A172 (cell line): ENCODE measurements around the gene BRI3. TPM values are rescaled to one million over a fixed set of nuclear protein-coding genes. Genes with fewer than 3 reads are reported as not detected.
A peak's percentile ranks its signal among the peaks of the same experiment; 100 is the strongest.

Experiments used
- DNase-seq: peaks from one replicate; pipeline ENCODE4 v3.0.0-alpha.2; 2015; ENCODE audit warnings: low spot score
- total RNA-seq: library from RNA; depleted of rRNA; stranded (reverse); fragments of >200 nt; shearing (Covaris generic); gene quantifications from 2 replicates; pipeline ENCODE4 v1.2.3, GENCODE V29; 2014; rRNA removed

Gene BRI3, protein sequence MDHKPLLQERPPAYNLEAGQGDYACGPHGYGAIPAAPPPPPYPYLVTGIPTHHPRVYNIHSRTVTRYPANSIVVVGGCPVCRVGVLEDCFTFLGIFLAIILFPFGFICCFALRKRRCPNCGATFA
- total RNA-seq, result 107 and 132 TPM in 2 replicates

DNA sequence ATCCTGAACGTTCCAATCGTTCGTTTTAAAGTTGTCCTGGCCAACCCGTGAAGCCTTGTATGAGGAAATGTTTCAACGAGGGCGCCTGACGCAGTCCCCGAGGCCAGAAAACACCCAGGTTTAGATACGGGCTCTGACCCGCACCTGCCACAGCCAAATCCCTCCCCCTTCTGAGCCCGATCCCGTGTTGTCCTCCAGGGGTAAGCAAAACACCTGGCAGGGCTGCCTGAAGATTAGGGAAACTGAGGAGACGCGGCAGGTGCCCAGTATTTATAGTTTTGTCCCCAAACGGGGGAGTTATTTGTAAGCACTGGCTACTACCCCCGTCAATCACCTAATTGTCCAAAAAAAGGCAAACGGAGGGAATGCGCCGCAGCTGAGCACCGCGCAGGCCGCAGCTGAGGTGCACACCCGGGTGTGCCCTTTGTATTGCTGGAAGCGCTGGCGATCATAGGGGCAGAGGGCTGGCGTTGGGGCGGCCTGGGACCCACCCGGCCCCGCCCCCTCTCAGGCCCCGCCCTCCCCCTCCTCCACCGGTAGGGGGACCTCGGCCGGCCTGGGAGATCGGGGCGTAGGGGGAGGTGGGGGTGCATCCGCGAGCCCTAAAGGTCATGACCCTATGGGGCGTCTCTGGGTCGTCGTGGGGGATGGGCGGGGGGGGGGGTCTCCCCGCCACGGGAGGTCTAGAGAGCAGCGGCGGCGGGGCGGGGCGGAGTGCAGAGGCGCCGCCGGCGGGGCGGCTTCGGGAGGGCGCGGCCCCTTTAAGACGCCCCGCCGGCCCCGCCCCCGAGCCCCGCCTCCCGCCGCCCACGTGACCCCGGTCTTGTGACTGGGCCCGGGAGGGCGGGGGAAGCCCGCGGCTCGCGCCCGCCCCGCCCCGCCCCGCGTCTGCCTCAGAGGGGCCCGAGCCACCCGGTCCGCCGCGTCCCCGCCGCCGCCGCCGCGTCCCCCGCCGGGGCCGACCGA lies at the start of gene BRI3:
BRI3 (plus strand) TSS at position 896 of the 966 bp plus-strand sequence. CDS start 110 bp downstream, outside the sequence.
- DNase-seq, result peak; percentile 79

DNA sequence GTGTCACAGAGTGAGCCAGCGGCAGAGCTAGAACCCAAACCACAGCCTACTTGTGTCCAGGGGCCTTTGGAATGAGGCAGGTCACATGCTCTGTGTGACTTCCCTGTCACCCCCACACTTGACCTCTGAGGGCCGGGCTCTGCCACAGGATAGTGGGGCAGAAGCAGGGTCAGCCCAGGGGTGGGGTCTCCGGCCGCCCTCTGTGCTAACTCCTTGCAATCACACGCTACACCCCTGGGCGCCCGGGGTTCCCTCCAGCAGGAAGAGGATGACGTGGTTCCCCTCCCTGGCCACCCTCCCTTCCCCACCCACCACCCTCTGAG lies 49.3 kb upstream of the BRI3 start:
- DNase-seq, result no peak

DNA sequence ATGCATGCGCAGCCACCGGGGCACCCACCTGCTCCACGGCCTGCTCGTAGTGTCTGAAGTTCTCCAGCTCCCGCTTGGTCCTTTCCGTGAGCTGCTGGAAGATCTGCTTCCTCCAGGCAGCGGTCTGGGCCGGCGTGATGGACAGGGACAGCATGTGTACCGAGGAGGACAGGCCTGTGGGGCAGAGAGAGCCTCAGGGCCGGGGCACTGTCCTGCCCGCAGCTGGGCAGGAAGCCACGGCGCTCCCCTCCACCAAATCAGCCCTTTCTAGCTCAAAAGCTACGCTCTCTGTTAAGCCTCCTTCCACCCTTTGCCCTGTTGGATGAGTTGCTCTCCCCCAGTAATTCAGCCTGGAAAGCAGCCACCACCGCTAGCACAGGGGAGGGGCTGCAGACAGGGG lies 48.7 kb upstream of the BRI3 start:
- no peak for DNase-seq

DNA sequence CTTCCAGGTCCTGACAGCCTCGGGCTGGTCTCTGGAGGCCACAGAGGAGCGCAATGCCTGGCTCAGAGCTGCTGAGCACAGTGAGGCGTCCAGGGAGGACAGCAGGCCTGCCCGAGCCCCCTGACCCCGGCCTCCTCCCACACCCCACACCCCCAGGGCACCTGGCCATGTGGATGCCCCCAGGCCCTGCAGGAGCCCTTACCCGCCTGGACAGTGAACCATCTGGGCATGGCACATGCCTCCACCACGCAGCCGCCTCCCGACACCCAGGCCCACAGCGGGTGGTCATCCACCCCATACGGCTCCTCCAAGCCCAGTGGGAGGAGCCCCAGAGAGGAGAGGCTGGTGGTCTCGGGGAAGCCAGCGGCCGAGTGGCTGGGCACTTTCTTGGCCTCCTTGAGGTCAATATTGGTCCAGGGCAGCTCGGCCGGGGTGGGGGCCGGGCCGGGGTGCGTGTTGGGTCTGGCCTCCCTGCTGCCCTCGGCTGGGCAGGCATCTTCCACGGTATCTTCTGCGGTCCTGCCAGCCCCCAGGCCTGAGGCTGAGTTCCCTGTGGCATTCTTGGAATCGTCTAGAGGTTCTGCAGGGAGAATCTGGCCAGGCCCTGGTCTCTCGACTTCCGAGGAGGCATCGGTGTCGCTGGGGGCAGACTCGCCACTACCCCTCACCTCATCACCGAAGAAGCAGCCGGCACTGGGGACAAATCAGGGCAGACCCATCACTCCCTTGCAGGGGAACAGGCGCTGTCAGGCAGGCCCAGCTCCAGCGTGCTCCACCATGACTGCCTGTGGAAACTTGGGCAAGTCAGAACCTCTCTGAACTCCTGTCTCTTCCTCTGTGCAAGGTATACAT lies 48.0 kb upstream of the BRI3 start:
- no peak for DNase-seq

DNA sequence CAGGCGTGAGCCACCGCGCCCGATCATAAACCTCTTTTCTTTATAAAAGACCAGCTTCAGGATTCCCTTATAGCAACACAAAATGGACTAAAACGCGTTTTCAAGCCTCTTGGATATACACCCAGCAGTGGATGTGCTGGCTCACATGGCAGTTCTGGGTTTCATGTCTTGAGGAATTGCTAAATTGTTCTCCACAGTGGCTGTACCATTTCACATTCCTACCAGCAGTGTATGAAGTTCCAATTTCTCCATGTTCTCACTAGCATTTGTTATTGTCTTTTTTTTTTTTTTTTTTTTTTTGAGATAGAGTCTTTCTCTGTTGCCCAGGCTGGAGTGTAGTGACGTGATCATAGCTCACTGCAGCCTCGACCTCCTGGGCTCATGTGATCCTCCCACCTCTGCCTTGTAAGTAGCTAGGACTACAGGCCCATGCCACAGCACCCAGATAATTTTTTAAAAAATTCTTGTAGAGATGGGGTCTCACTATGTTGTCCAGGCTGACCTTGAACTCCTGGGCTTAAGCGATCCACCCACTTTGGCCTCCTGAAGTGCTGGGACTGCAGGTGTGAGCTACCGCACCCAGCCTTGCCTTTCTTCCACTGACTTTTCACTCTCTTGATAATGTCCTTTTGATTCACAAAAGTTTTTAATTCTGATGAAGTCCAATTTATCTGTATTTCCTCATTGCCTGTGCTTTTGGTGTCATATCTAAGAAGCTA lies 46.9 kb upstream of the BRI3 start:
- no peak for DNase-seq

DNA sequence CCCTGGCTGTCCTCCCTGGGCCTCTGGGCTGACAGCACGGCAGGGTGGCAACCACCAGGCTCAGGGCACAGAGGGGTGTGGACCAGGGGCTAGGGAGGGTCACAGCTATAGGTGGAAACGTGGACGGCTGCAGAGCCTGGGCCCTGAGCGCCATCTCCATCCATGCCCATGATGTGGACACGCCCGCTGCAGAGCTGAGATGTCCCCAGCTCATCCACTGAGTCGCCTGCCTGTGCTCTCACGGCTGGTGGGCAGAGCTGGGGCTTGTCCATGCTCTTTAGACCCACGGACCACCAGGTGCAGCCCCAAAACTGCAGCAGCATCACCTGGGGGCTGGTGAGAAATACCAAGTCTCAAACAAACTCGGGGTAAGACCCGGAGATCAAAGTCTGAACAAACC lies 45.6 kb upstream of the BRI3 start:
- DNase-seq, result no peak

DNA sequence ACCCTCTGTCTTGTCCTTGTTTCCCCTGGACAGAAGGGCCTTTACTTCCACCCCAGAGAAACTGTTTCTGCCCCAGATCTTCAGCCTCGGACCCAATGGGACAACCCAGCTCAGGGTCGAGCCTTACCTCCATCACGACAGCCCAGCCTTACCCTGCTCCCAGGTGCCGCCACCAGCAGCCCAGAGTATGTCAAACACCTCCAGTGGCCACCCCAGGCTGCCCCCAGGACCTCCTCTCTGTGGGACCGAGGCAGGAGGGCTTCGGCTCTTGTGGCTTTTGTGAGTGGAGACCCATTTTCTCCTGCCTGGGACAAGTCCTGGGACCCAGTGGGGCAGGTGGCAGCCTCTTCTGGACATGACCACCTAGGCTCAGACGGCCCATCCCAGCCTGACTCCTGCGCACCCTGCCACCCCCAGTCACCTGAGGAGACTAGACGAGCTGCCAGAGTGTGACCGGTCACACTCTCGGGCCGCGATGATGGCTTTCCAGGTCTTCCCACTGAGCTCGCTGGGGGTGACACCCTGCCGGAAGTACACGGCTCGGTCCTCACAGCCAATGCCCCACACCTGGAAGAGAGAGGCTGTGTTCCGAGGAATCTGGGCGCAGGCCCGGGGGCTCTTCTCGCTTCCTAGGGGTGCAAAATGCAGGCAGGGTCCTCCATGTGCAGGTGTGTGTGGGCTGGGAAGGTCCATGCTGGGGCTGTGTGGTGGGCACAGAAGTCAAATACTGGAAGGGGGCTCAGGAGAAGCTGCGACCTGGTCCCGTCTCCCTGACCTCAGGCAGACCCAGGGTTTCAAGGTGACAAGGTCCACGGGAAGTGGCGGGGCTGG lies 44.9 kb upstream of the BRI3 start:
- DNase-seq, result no peak

DNA sequence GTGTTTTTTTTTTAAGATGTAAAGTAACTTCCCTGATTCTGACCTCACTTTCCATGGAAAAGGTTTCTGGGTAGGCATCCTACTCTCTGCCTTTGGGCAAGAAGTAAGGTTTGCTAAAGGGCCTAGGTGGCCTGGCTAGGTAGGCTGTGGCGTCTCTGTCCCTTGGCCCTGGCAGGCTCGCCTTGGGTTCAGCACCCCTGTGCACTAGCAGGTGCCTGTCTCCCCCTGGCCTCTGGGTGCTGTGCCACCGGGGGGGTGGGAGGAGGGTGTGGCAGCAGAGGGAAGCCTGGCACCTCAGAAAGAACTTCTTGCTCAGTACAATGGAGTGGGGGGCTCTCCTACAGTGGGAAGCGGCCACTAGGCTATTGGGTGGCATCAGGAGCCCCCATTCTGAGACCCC lies 43.4 kb upstream of the BRI3 start:
- no peak for DNase-seq

DNA sequence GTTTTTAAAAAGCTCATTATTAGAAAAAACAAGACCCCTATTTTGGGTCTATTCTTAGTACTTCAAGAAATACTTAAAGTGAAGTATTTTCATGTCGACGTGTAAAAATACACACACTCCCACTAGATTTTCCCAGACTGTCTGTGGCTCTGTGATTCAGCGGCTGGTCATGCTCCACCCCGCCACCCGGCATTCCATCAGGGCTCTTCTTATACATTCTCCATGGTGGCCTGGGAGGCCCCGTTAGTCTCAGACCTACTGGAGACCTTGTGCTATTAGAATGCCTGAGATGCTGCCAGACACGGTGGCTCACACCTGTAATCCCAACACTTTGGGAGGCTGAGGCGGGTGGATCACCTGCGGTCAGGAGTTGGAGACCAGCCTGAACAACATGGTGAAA lies 42.5 kb upstream of the BRI3 start:
- DNase-seq, result peak; percentile 70

DNA sequence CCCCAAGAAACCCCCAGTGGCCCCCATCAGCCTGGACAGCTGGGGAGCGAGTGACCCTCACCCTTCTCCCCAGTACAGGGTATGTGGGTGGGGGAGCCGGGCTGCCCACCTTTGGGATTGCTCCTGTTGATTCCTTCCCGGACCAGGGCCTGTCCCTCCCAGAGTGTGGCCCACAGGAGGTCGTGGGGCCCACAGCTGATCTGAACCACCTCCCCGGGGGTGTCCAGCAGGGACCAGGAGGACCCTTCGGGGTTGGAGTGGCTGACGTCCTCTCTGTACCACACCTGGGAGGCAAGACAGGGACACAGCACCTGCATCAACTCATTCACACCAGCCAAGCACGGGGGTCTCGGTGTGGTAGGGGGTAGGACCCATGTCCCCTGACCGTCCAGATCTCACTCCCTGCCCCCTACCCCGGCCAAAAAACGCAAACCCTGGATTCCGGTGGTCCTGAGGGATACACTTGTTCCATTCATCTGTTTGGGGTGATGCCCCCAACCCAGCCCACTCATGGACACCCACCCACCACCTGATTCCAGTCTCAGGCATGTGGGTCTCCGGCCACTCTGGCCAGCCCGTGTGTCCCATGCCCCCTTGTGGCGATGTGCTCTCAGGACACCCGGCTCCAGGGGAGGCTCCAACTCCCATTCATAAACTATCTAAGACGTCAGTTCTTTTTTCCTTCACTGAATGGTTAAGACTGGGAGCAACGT lies 40.4 kb upstream of the BRI3 start:
- peak; percentile 25 for DNase-seq

DNA sequence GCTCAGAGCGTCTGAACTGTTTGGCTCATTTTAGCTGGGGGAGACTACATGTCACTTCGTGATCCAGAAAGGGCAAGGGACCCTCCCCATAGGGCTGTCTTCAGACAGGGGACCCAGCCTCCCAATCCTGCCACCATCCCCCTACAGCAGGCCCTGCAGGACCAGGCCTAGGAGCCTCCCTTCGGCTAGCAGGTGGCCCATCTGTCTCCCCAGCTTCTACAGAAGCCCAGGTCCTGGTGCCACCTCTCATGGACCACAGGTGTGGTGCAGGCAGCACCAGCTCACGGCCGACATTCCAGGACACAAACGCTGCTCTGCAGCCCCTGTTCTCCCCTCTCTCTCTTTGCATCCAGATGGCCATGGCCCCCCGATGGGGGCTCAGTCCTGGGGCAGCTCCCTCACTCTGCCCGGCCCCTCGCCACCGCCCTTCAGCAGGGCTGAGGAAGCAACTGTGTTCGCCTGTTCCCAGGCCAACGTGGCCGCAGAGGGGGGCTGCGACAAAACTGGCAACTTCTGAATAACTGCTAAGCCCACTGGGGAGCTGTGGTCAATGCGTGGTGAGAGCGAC lies 39.7 kb upstream of the BRI3 start:
- no peak for DNase-seq

DNA sequence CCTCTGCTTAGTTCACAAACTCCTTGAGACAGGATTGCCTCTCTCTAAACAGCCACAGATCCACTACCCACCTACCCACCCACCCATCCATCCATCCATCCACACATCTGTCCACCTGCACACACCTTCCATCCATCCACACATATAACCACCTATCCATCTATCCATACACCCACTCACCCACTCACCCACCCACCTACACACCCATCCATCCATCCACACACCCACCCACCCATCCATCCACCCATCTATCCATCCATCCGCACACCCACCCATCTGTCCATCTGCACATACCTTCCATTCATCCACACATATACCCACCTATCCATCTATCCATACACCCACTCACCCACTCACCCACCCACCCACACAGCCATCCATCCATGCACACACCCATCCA lies 39.1 kb upstream of the BRI3 start:
- no peak for DNase-seq

DNA sequence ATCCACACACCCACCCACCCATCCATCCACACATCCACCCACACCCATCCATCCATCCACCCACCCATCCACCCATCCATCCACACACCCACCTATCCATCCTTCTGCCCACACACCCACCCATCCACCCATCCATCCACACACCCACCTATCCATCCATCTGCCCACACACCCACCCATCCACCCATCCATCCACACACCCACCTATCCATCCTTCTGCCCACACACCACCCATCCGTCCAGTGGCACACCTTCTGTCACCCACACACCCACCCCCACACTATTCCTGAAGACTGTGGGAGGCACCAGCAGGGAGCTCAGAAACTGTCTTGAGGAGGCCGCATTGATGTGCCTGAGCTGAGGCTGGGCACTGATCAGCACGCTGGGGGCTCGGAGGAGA lies 38.6 kb upstream of the BRI3 start:
- DNase-seq, result no peak

DNA sequence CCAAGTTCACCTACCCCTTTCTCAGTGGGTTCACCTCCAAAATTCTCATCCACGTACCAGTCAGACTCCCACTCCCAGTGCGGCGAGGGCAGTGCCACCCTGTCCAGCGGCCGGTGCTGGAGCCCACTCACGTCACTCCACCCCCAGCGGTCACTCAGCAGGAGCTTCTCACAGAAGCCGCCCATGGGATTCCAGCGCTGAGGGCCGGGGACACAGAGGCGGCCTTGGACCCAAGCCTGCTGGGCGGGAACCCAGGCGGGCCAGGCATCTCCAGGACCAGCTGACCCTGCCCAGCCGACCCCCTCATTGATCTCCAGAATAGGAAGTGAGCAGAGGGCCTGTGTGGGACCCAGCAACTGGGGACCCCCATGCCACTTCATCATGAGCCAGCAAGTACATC lies 36.6 kb upstream of the BRI3 start:
- DNase-seq, result no peak

DNA sequence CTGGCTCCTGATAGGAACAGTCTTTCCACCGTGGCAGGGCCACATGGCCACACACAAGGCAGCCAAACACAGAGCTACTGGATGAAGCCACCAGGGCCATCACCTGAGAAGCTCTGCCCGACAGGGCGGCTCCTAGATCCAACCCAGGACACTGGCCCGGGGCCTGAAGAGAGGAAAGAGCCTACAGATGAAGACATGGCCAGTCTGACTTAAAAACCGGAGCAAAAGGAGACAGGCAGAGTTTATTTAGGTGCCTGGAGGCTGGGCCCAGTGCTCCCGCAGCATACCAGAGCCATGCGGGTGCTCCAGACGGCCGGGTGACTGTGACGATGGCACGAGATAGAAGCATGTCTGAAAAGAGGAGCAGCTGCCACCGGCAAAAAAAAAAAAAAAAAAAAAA lies 33.3 kb upstream of the BRI3 start:
- no peak for DNase-seq

DNA sequence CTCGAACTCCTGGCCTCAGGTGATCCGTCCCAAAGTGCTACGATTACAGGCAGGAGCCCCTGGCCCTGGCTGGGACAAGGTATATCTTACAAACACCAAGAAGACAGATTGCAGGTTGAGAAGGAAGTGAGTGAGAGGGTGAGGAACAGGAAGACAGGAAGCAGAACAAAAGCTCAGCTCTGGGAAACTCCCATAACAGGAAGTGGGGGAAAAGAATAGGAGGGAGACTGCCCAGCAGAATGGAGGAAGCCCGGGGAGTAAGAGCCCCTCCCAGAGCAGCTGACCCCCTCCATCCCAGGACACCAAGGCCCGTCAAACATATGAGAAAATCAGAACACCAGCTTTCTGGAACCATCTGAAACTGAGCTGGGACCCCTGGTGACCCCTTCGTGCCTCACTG lies 32.4 kb upstream of the BRI3 start:
- peak; percentile 23 for DNase-seq

DNA sequence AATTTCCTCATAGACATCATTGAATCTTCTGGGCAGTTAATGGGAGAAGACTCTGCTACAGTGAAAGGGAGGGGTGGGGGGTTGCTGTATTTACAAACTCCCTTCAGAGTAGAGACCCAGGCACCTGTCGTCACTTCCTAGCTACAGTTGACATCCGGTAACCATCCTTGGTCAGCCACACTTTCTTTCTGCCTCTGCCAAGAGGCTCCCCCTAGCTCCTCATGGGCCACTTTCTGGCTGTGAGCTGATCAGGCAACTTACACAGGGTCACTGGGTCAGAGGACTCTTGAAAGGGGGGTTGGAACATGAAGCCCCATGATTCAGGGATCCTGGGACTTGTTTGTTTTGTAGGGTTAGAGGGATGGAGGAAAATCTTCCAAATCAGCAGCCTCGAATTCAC lies 30.7 kb upstream of the BRI3 start:
- DNase-seq, result no peak

DNA sequence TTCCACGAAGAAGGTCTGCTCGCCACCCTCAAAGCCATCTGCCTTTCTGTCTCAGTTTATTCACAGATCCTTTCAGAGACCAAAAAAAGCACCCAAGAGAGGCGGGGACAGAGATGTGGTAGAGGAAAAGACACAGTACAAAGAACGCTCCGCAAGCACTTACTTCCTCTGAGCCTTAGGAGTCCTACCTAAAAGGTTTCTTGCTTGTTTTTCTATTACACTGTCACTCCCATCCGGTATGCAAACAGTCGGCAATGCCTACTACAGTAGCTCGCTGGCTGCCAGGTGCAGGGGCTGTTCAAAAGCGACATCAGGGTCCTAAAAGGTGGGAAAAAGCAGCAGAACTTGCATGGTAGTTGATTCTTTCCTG lies 30.3 kb upstream of the BRI3 start:
- DNase-seq, result no peak

DNA sequence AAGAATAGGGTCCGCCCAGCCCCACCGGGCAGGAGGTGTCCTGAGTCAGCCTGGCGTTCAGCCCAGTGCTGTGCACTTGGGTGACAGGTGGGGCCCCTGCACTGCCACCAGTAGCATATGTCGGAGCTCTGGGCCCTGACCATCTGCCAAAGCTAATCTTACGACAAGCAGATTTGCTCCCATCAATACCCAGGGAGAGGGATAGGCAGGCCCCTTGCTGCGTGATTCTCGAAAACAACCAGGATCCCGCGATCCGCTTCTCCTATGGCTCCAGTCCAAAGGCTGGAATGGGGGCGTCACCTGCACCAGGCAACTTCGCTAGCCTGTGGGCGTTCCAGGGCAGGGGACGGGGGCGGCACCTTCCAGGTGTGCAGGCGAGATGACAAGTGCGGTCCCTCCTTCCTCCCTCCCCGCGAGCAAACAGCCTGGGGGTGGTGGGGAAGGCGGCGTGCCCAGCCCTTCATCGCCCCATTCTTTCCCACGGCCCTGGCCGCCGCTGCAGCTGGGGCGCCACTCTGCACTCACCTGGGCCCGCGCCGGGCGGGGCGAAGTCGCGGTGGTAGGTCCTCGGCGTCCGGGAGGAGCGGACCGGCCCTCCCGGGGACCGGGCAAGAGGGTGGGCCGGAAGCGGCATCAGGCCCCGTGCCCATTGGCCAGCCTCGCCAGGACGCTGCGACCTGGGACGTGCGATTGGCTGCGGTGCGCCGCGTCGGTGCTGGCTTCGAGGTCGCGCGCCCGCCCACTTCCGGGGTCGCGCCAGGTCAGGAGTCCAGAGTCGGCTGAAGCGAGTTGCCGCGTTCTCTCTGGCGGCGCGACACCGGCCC lies 29.7 kb upstream of the BRI3 start, which contains the start of gene TECPR1:
TECPR1 (minus strand) TSS at position 632 of the 824 bp plus-strand sequence. CDS start 6,086 bp downstream, outside the sequence.
- peak; percentile 86 for DNase-seq
